ENCODE measurements around the gene PLPP1. TPM values are rescaled to one million over a fixed set of nuclear protein-coding genes. Genes with fewer than 3 reads are reported as not detected.
A peak's percentile ranks its signal among the peaks of the same experiment; 100 is the strongest.

PLPP1 gene
- total and polyA plus RNA-seq, 2 of the 13 experiments (the other 11 are each of a cell fraction or from before 2014, with no cell fraction given), result 7.3 to 12.1 TPM

GRCh38 chr5:55534436-55535198 is at the start of gene PLPP1 (continued):
- TF ChIP-seq ZNF709 (CRISPR knock-in tag; IDR thresholded peaks at IDR 0.05), result peak; percentile 90; the same call in 1 of the 2 replicates
- no peak for TF ChIP-seq MEF2D (CRISPR knock-in tag; IDR thresholded peaks at IDR 0.05)
- TF ChIP-seq, protein P1, sequence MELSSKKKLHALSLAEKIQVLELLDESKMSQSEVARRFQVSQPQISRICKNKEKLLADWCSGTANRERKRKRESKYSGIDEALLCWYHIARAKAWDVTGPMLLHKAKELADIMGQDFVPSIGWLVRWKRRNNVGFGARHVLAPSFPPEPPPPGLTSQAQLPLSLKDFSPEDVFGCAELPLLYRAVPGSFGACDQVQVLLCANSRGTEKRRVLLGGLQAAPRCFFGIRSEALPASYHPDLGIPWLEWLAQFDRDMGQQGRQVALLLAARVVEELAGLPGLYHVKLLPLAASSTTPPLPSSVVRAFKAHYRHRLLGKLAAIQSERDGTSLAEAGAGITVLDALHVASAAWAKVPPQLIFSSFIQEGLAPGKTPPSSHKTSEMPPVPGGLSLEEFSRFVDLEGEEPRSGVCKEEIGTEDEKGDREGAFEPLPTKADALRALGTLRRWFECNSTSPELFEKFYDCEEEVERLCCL (CRISPR knock-in tag; IDR thresholded peaks at IDR 0.05; ENCODE audit: borderline replicate concordance), result no peak
- no peak for TF ChIP-seq ZNF569 (CRISPR knock-in tag; IDR thresholded peaks at IDR 0.05; ENCODE audit: borderline replicate concordance)
- peak; percentile 52 for TF ChIP-seq PHF20 (CRISPR knock-in tag; IDR thresholded peaks at IDR 0.05)
- no peak for TF ChIP-seq TGIF2 (CRISPR knock-in tag; IDR thresholded peaks at IDR 0.05)
- no peak; the same call in 1 of the 2 replicates for TF ChIP-seq ELF3 (CRISPR knock-in tag; IDR thresholded peaks at IDR 0.05)
- TF ChIP-seq, protein P2, sequence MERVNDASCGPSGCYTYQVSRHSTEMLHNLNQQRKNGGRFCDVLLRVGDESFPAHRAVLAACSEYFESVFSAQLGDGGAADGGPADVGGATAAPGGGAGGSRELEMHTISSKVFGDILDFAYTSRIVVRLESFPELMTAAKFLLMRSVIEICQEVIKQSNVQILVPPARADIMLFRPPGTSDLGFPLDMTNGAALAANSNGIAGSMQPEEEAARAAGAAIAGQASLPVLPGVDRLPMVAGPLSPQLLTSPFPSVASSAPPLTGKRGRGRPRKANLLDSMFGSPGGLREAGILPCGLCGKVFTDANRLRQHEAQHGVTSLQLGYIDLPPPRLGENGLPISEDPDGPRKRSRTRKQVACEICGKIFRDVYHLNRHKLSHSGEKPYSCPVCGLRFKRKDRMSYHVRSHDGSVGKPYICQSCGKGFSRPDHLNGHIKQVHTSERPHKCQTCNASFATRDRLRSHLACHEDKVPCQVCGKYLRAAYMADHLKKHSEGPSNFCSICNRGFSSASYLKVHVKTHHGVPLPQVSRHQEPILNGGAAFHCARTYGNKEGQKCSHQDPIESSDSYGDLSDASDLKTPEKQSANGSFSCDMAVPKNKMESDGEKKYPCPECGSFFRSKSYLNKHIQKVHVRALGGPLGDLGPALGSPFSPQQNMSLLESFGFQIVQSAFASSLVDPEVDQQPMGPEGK (CRISPR knock-in tag; IDR thresholded peaks at IDR 0.05), result peak; percentile 95
- TF ChIP-seq ZNF484 (CRISPR knock-in tag; IDR thresholded peaks at IDR 0.05; ENCODE audit: borderline replicate concordance, low read depth), result peak; percentile 64; the same call in 1 of the 2 replicates
- TF ChIP-seq DNMT3B (CRISPR knock-in tag; conservative IDR thresholded peaks at IDR 0.05), result no peak
- TF ChIP-seq SOX5 (CRISPR knock-in tag; IDR thresholded peaks at IDR 0.05; ENCODE audit: borderline replicate concordance), result peak; percentile 31; the same call in 1 of the 2 replicates
- peak; percentile 79 for TF ChIP-seq GMEB1 (CRISPR knock-in tag; IDR thresholded peaks at IDR 0.05; ENCODE audit: borderline replicate concordance)
- TF ChIP-seq ZNF205 (CRISPR knock-in tag; IDR thresholded peaks at IDR 0.05), result no peak
- no peak for TF ChIP-seq ONECUT2 (CRISPR knock-in tag; IDR thresholded peaks at IDR 0.05)
- TF ChIP-seq HOXA9 (CRISPR knock-in tag; IDR thresholded peaks at IDR 0.05; ENCODE audit: borderline replicate concordance), result 0 out of 2 replicates have a peak, but pooled peaks have one; percentile 75
- no peak for TF ChIP-seq HOMEZ (CRISPR knock-in tag; IDR thresholded peaks at IDR 0.05; ENCODE audit: low read depth)
- TF ChIP-seq ZNF747 (CRISPR knock-in tag; IDR thresholded peaks at IDR 0.05; ENCODE audit: borderline replicate concordance), result peak; percentile 40; the same call in 1 of the 2 replicates
- peak; percentile 23 for TF ChIP-seq SKI (IDR thresholded peaks at IDR 0.05; ENCODE audit: partially characterized antibody)
- no peak for TF ChIP-seq ZNF703 (CRISPR knock-in tag; IDR thresholded peaks at IDR 0.05; ENCODE audit: borderline replicate concordance)
- TF ChIP-seq IRX3 (CRISPR knock-in tag; IDR thresholded peaks at IDR 0.05; ENCODE audit: borderline replicate concordance, low read depth), result no peak
- TF ChIP-seq SRSF9 (IDR thresholded peaks at IDR 0.05; ENCODE audit: borderline replicate concordance, insufficient read depth, low read depth, low read length, poor library complexity, severe bottlenecking), result no peak
- TF ChIP-seq ZNF746 (CRISPR knock-in tag; IDR thresholded peaks at IDR 0.05), result peak; percentile 46; the same call in 1 of the 2 replicates
- no peak for TF ChIP-seq ZFP62 (CRISPR knock-in tag; IDR thresholded peaks at IDR 0.05)
- peak; percentile 86 for TF ChIP-seq NFYB (CRISPR knock-in tag; IDR thresholded peaks at IDR 0.05)

Measured in HepG2 (cell line).